NCI-H446 (cell line): Measurements from ENCODE around the gene NAV2.

ENCODE experiments used
- DNase-seq, 2 experiments: peaks; one replicate each; lab custom pipeline; 2025; lab: John Stamatoyannopoulos, UW

The NAV2 gene

GRCh38 chr11:19714387-19715363, 2.0 kb downstream of the NAV2 start:
- DNase-seq, result peak; percentile 57 to 82

DNA sequence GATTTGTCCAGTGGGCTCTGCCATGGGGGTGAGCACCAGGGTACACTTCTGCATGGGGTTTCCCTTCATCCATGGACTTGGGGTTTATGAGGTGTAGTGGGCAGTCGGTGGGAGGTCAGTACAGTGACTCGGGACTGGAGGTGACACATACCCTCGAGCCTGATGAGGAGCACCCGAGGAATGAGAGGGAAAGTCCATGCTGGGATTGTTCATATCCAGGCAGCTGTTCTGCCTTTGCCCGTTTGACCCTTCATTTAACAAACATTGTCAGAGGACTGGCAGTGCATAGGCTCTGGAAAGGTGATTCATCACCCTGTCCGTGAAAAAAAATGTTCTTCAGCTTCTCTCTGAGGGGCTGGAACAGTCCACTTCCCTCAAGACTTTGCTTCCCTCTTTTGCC, 2.7 kb downstream of the NAV2 start:
- no peak for DNase-seq

- DNase-seq, result no peak
Measured at GRCh38 chr11:19718051-19718450, 5.4 kb downstream of the NAV2 start.

DNA sequence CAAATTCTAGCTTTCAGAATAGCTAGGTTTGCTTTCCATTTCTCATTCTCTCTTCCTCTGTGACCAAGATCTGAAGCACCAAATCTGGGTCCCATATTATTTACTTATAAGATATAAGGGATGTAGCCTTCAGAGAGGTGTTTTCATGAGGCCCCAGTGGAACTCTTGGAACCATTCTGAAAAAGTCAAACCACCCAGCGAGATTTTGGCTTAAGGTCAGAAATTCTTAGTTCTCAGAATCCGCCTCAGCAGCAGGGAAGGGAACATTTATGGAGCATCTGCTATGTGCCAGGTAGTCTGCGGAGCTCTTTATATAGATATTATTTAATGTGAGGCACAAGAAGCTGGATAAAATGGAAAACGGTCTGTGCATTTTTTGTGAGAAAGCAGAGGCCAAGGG, 6.3 kb downstream of the NAV2 start:
- peak in 1 of 2 experiments; percentile 60 for DNase-seq

- DNase-seq, result no peak
Measured at GRCh38 chr11:19719960-19720359, 7.3 kb downstream of the NAV2 start.

GRCh38 chr11:19721176-19721575, 8.5 kb downstream of the NAV2 start:
- DNase-seq, result no peak

GRCh38 chr11:19722702-19723101, 10.1 kb downstream of the NAV2 start:
- no peak for DNase-seq

- peak; percentile 41 to 79 for DNase-seq
Measured at GRCh38 chr11:19723572-19724342, 11.1 kb downstream of the NAV2 start.

DNA sequence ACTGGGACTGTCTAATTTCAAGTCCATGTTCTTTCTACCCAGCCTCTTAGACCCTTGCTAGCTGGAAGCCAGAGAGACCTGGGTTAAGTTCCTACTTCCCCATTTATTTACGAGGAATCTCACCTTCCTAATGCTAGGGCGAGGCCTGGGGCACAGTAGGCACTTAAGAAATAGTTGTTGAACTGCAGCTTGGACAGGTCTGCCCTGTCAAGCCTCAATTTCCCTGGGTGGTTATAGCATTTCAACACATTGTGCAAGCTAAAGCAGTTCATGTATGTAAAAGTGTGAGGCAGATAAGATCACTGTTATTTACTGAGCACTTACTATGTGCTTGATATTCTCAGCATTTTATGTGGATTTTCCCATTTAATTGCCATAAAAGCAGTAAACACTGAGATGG, 12.1 kb downstream of the NAV2 start:
- no peak for DNase-seq

DNA sequence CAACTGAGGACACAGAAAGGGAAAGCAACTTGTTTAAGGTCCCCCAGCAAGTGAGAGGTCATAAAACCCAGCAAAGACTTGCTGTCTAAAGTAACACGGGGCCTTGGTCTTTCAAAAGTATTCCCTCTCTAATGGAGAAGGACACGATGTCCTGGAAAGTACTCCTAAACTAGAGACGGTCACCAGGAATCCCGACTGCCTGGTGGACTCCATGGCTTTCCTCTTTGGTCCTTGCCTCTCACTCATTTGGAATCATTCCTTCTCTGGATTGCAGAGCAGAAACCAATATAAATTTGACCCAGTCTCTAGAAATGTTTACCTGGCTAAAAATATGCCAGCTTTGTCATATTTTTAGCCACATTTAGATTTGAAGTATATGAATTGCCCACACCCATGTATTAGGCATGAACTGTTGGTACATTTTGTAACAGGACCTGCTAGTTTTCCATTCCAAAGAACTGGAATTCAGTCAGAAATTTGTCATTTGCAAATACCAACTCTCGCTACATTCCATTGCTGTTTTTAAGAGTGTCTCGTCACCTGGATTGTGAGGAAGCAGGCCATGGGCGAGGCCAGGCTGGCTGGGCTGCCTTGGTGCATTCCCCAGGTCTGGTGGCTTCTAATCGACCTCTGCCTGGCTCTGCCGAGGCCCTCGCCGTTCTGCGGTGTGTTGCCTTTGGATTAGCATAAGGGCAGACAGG, 12.9 kb downstream of the NAV2 start:
- no peak for DNase-seq

DNA sequence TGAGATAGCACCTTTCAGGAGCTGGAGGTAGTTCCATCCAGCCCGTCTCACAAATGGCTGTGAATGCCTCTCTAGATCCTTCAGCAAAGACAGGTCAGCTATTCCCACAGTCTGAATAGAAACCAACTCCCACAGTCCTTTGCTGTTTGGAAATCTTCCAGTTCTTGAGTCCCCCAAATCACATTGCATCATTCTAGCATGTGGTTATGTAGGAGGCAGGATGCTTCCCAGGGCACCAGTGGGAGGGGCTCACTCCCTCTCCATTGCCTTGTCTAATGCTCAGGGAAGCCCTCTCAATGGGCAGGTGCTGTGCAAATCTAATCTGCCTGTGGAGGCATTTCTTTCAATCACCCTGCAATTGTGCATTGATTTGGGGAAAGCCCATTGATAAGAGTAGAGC, 14.6 kb downstream of the NAV2 start:
- peak in 1 of 2 experiments; percentile 37 for DNase-seq

DNA sequence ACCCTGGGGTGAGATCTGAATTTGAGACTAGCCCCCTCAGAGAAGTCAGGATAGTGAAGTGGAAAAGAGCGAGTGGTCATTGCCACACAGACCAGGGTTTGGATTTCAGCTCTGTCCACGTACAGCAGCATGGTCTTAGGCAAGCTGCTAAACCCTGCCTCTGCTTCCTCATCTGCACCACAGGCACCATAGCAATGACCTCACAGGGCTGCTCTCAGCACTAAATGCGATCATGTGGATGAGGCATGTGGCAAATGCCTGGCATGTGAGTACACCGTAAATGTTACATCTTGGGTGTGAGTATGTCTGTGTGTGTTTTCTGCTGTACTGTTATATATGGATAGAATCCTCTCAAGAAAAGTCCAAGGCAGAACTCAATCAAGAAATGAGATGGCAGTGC, 15.8 kb downstream of the NAV2 start:
- DNase-seq, result peak in 1 of 2 experiments; percentile 47

GRCh38 chr11:19729141-19729540, 16.5 kb downstream of the NAV2 start:
- DNase-seq, result peak; percentile 53 to 88

DNA sequence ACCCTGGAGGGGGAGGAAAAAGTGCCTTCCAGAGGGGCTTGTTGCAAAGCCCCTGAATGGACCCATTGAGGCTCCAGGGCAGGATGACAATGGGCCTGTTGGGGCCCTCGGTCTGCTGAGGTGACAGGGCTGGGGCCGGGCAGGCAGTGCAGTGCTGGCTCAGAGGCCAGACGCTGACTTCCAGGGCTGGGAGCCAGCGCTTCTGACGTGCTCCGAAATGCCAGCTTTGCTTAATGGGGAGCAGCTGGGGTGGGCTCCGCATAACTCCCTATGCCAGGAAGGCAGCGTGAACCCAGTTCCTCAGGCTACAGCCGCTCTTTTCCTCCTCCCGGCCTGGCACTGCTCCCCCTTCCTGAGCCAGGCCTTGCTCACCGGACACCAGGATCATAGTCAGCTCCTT, 17.7 kb downstream of the NAV2 start:
- DNase-seq, result peak; percentile 79 to 95

GRCh38 chr11:19734171-19734570, 21.5 kb downstream of the NAV2 start:
- no peak for DNase-seq

GRCh38 chr11:19735157-19735908, 22.7 kb downstream of the NAV2 start:
- DNase-seq, result peak in 1 of 2 experiments; percentile 55

DNA sequence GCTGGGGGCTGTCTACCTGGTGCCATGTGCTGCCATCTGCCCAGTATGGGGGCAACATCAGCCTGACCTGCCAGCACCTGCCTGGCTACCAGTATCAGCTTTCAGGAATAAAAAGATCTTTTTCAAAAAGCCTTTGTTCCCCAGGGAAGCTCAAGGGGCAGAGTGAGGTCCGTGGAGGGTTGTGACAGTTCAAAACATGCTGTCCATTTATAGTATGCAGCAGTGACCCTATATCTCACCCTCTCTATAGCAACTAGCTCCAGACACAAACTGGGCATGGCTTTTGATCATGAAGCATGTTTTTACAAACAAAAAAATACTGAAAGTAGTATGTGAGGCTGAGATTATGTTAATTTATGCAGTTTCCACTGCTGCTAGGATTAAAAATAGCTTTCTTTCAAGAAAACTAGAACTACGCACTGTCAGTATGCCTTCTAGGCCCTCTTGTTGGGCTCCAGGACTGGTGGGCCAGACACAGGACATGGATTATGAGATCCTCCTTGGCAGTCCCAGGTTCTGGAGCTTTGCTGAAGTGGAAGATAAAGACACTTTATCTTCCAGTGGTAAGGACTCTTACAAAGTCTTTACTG, 23.4 kb downstream of the NAV2 start:
- DNase-seq, result no peak

- DNase-seq, result peak in 1 of 2 experiments; percentile 36
Measured at GRCh38 chr11:19736831-19737230, 24.2 kb downstream of the NAV2 start.

DNA sequence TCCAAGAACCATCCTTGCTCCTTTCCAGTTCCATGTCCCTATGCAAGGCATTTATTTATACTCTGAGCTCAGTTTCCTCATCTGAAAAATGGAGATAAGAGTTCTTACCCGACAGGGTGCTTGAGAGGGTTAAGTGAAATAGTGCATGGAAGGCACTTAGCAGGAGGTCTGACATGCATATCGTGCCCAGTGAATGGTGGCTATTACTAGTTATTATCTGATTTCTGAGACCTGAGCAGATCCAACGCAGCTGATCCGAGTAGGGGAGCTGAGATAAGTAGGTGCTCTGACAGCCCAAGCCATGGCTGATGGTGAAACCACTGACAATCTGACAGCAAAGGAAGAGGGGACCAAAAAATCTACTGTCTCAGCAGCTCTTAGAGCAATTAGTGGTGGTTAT, 24.9 kb downstream of the NAV2 start:
- no peak for DNase-seq

DNA sequence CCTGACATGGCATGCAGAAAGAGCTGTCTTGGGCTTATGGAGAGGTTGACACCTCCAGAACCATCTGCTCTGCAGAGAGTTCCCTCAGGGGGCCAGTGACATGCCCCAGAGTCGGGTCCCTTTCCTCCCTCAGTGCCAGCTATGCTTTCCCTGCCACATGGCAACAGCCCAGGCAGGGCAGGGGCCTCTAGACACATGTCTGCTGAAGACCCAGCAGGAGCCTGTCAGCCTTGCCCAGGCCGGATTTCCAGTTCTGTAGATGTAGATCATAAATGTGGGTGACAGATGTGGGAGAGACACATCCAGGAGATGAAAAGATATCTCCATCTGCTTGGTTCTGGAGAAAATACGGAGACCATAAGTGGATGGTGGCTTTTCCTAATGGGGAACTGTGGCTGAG, 25.5 kb downstream of the NAV2 start:
- DNase-seq, result peak; percentile 80 to 96

DNA sequence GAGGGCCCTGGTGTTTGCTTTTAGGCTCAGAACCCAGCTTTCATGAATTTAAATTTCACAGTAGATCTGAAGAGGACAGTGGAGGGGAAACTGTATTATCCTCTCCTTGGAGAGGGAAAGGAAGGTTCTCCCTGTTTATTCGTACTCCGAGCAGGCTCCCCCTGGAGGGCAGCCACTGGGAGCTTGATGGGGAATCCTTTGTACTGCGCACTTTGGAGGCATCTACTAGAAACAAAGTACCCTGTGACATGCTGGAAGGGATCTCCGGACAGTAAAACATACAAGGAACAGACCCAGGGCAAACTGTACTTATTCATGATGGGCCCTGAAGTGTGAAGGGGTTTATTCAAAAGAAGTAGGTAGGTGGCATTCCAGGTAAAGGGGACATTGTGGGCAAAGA, 27.2 kb downstream of the NAV2 start:
- peak in 1 of 2 experiments; percentile 23 for DNase-seq
